ENCODE data around the gene GFOD1.

GFOD1 gene

GRCh38 chr6:13355999-13356785, 131.2 kb downstream of the GFOD1 start:
- DNase-seq (ENCODE audit: low read depth in 2 of 2), result no peak

- DNase-seq (ENCODE audit: low read depth in 2 of 2), result no peak
Measured at GRCh38 chr6:13355043-13355945, 132.1 kb downstream of the GFOD1 start.

GRCh38 chr6:13354331-13355042, 132.9 kb downstream of the GFOD1 start:
- DNase-seq (ENCODE audit: low read depth in 2 of 2), result no peak

GRCh38 chr6:13352165-13352564, 135.2 kb downstream of the GFOD1 start:
- DNase-seq (ENCODE audit: low read depth in 2 of 2), result no peak

GRCh38 chr6:13351271-13351670, 136.1 kb downstream of the GFOD1 start:
- DNase-seq (ENCODE audit: low read depth in 2 of 2), result no peak

GRCh38 chr6:13349811-13350506, 137.4 kb downstream of the GFOD1 start:
- DNase-seq (ENCODE audit: low read depth in 2 of 2), result no peak

GRCh38 chr6:13348334-13349113, 138.9 kb downstream of the GFOD1 start:
- DNase-seq (ENCODE audit: low read depth in 2 of 2), result no peak

- no peak for DNase-seq (ENCODE audit: low read depth in 2 of 2)
Measured at GRCh38 chr6:13346245-13346644, 141.2 kb downstream of the GFOD1 start.

- DNase-seq (ENCODE audit: low read depth in 2 of 2), result no peak
Measured at GRCh38 chr6:13342414-13343019, 144.9 kb downstream of the GFOD1 start.

- DNase-seq (ENCODE audit: low read depth in 2 of 2), result no peak
Measured at GRCh38 chr6:13339863-13340630, 147.4 kb downstream of the GFOD1 start.

GRCh38 chr6:13338038-13338437, 149.4 kb downstream of the GFOD1 start:
- no peak for DNase-seq (ENCODE audit: low read depth in 2 of 2)

- peak in 1 of 2 donors; percentile 49 for DNase-seq (ENCODE audit: low read depth in 2 of 2)
Measured at GRCh38 chr6:13336553-13336952, 150.8 kb downstream of the GFOD1 start.

GRCh38 chr6:13334953-13335352, 152.4 kb downstream of the GFOD1 start:
- DNase-seq (ENCODE audit: low read depth in 2 of 2), result no peak

- no peak for DNase-seq (ENCODE audit: low read depth in 2 of 2)
Measured at GRCh38 chr6:13332349-13332706, 155.1 kb downstream of the GFOD1 start.

GRCh38 chr6:13331516-13332348, 155.7 kb downstream of the GFOD1 start:
- DNase-seq (ENCODE audit: low read depth in 2 of 2), result no peak

- DNase-seq (ENCODE audit: low read depth in 2 of 2), result no peak
Measured at GRCh38 chr6:13328875-13329183, 158.6 kb downstream of the GFOD1 start.

- DNase-seq (ENCODE audit: low read depth in 2 of 2), result peak; percentile 89 to 93
Measured at GRCh38 chr6:13328076-13328874, 159.1 kb downstream of the GFOD1 start, which contains the start of gene TBC1D7. TBC1D7 (minus strand) TSS chr6:13328537; CDS start chr6:13326898, 1,639 bp downstream.

GRCh38 chr6:13327691-13328075, 159.7 kb downstream of the GFOD1 start:
- no peak for DNase-seq (ENCODE audit: low read depth in 2 of 2)

All from stimulated activated CD8-positive, alpha-beta memory T cell treated with anti-CD3 and anti-CD28 coated beads, Interleukin-15, amount 100 ng/mL, for 48 hours (primary cell).